Keratinocyte (primary cell): Measurements from ENCODE around the gene SYNPR. TPM values are rescaled to one million over a fixed set of nuclear protein-coding genes. Genes with fewer than 3 reads are reported as not detected.

Experiments used
- DNase-seq: peaks from one replicate; pipeline ENCODE4 v3.0.0-alpha.2; 2011; ENCODE audit warnings: low read depth, missing footprints, low spot score
- FAIRE-seq: peaks from 2 replicates; lab custom pipeline; 2011; peaks lifted over from hg19 to GRCh38; lab: Jason Lieb, UNC
- H2AFZ ChIP-seq: 2 replicates; pipeline ENCODE4 v1.6.0; 2012; ENCODE audit warnings: low read length, control low read depth, inconsistent platforms; ENCODE audit not compliant: control insufficient read depth
- H3K27ac ChIP-seq: 2 replicates; pipeline ENCODE4 v1.5.1; 2011; ENCODE audit warnings: low read length; ENCODE audit not compliant: control insufficient read depth, insufficient read depth
- H3K27me3 ChIP-seq: 3 replicates; pipeline ENCODE4 v1.6.0; 2011; ENCODE audit warnings: low read length; ENCODE audit not compliant: control insufficient read depth, insufficient read depth; ENCODE audit errors: extremely low read depth
- H3K36me3 ChIP-seq, 2 experiments: 2 replicates in 1 of 2; 3 replicates in 1 of 2; pipeline ENCODE4 v1.5.1; 2011; ENCODE audit warnings: low read length in 2 of 2, mild to moderate bottlenecking in 1 of 2; ENCODE audit not compliant: control insufficient read depth in 2 of 2, insufficient read depth in 2 of 2; ENCODE audit errors: extremely low read depth in 1 of 2
- H3K4me1 ChIP-seq: 3 replicates; pipeline ENCODE4 v1.5.1; 2011; ENCODE audit warnings: low read length; ENCODE audit not compliant: control insufficient read depth, insufficient read depth; ENCODE audit errors: extremely low read depth
- H3K4me2 ChIP-seq: 3 replicates; pipeline ENCODE4 v1.6.0; 2011; ENCODE audit warnings: low read depth, low read length; ENCODE audit not compliant: control insufficient read depth, insufficient read depth; ENCODE audit errors: extremely low read depth
- H3K4me3 ChIP-seq, 3 experiments: fragments of 200-600 bp in 1 of 3; sonication (generic) in 1 of 3; 2 replicates in 2 of 3; 3 replicates in 1 of 3; pipeline ENCODE4 v1.5.1; 2011 to 2016; ENCODE audit warnings: low read length in 3 of 3, mild to moderate bottlenecking in 3 of 3, control low read depth in 2 of 3, inconsistent platforms in 1 of 3, low read depth in 1 of 3, mixed read lengths in 1 of 3, mixed run types in 1 of 3, moderate library complexity in 1 of 3; ENCODE audit not compliant: control insufficient read depth in 2 of 3, insufficient read depth in 2 of 3; ENCODE audit errors: extremely low read depth in 1 of 3
- H3K79me2 ChIP-seq: 2 replicates; pipeline ENCODE4 v1.6.0; 2012; ENCODE audit warnings: low read length; ENCODE audit not compliant: control insufficient read depth, insufficient read depth
- H3K9ac ChIP-seq: 3 replicates; pipeline ENCODE4 v1.6.0; 2011; ENCODE audit warnings: low read length; ENCODE audit not compliant: control insufficient read depth, insufficient read depth; ENCODE audit errors: extremely low read depth
- H3K9me1 ChIP-seq: 3 replicates; pipeline ENCODE4 v1.6.0; 2011; ENCODE audit warnings: low read length; ENCODE audit not compliant: control insufficient read depth, insufficient read depth; ENCODE audit errors: extremely low read depth
- H3K9me3 ChIP-seq: 2 replicates; pipeline ENCODE4 v1.5.1; 2012; ENCODE audit warnings: low read depth, low read length; ENCODE audit not compliant: control insufficient read depth
- H4K20me1 ChIP-seq: 3 replicates; pipeline ENCODE4 v1.6.0; 2011; ENCODE audit warnings: low read length; ENCODE audit not compliant: control insufficient read depth, insufficient read depth; ENCODE audit errors: extremely low read depth
- CTCF ChIP-seq, 3 experiments: IDR thresholded peaks in 1 of 3; conservative IDR thresholded peaks in 1 of 3; optimal IDR thresholded peaks in 1 of 3; 2 replicates in 2 of 3; 3 replicates in 1 of 3; pipeline versions ENCODE3 to v1.5.1; 2011; ENCODE audit warnings: low read length in 3 of 3, mild to moderate bottlenecking in 3 of 3, moderate library complexity in 2 of 3, control low read depth in 1 of 3, inconsistent platforms in 1 of 3; ENCODE audit not compliant: insufficient read depth in 2 of 3; ENCODE audit errors: extremely low read depth in 1 of 3
- EZH2 ChIP-seq: IDR thresholded peaks from one replicate; pipeline ENCODE4 v1.6.1; 2012; ENCODE audit warnings: inconsistent platforms, mild to moderate bottlenecking, low read length, moderate library complexity
- dilution Hi-C: fragments of 300-500 bp; cut with MboI; formaldehyde crosslinking; loops from one replicate; pipeline ENCODE4 v1.7.0; 2020; ENCODE audit warnings: low sequenced_read_pairs; ENCODE audit not compliant: extremely low pct_ligation_motif_present
- polyA plus RNA-seq, 5 experiments: library from polyadenylated mRNA; depleted of rRNA in 3 of 5; stranded (reverse) in 3 of 5; stranded (forward) in 1 of 5; unstranded in 1 of 5; fragments of >200 nt; gene quantifications; 1 replicate in 1 of 5; 2 replicates in 3 of 5; 3 replicates in 1 of 5; pipeline versions ENCODE4 v1.2.1 to v1.2.3, GENCODE V29; 2011 to 2012; ENCODE audit warnings: missing spikeins in 2 of 5, low read depth in 1 of 5, low replicate concordance in 1 of 5

The SYNPR gene
- polyA plus RNA-seq, 1 donor (not counting 4 experiments of a cell fraction or from before 2014, with no cell fraction given), result not detected

GRCh38 chr3:63303238-63303637 lies 25.1 kb downstream of the SYNPR start:
- FAIRE-seq (no peak), DNase-seq (no peak)
- Histone ChIP-seq H3K36me3 (no peaks in the 10 kb centered on the region), H3K27me3 (no peaks in the 10 kb centered on the region), H3K4me1 (no peaks in the 10 kb centered on the region), H3K79me2 (no peaks in the 10 kb centered on the region), H4K20me1 (no peaks in the 10 kb centered on the region), H3K4me2 (no peak overlapping the region), H3K9me3 (no peaks in the 10 kb centered on the region), H3K27ac (no peak overlapping the region), H3K4me3 (no peak overlapping the region), H2AFZ (no peak overlapping the region), H3K9ac (no peak overlapping the region), H3K9me1 (no peaks in the 10 kb centered on the region)
- dilution Hi-C loops, result no loop called here
- no peak for TF ChIP-seq EZH2
- no peak for TF ChIP-seq CTCF (optimal IDR thresholded peaks at IDR 0.05 in 1 of 3, IDR thresholded peaks at IDR 0.05 in 1 of 3, conservative IDR thresholded peaks at IDR 0.05 in 1 of 3; ENCODE audit: extremely low read depth in 1 of 3, insufficient read depth in 2 of 3, low read length in 3 of 3)

GRCh38 chr3:63304421-63304820 lies 26.3 kb downstream of the SYNPR start:
- FAIRE-seq (no peak), DNase-seq (no peak)
- no peak overlapping the region for H3K27ac ChIP-seq
- dilution Hi-C loops, result no loop called here
- H3K4me1 ChIP-seq, result no peaks in the 10 kb centered on the region
- H3K27me3 ChIP-seq, result no peaks in the 10 kb centered on the region
- no peak for TF ChIP-seq CTCF (optimal IDR thresholded peaks at IDR 0.05 in 1 of 3, IDR thresholded peaks at IDR 0.05 in 1 of 3, conservative IDR thresholded peaks at IDR 0.05 in 1 of 3; ENCODE audit: extremely low read depth in 1 of 3, insufficient read depth in 2 of 3, low read length in 3 of 3)
- no peak for TF ChIP-seq EZH2
- no peak overlapping the region for H3K9ac ChIP-seq
- H3K4me3 ChIP-seq, result no peak overlapping the region
- H4K20me1 ChIP-seq, result no peaks in the 10 kb centered on the region
- H3K36me3 ChIP-seq, result no peaks in the 10 kb centered on the region
- H3K79me2 ChIP-seq, result no peaks in the 10 kb centered on the region
- H2AFZ ChIP-seq, result no peak overlapping the region
- no peaks in the 10 kb centered on the region for H3K9me3 ChIP-seq
- no peaks in the 10 kb centered on the region for H3K9me1 ChIP-seq
- H3K4me2 ChIP-seq, result no peak overlapping the region
